A549 (cell line): ENCODE results near the gene UBAP2. TPM values are rescaled to one million over a fixed set of nuclear protein-coding genes. Genes with fewer than 3 reads are reported as not detected.

Experiments used
- ATAC-seq, 2 experiments: fragments of 200-7000 bp in 1 of 2; fragments of >200 bp in 1 of 2; cut with Nextera tagmentation in 1 of 2; cut with Tn5 transposase in 1 of 2; 3 replicates each; pipeline versions ENCODE4 v1.8.0 to v1.9.1; 2018 to 2020; ENCODE audit warnings: mild to moderate bottlenecking in 1 of 2, moderate library complexity in 1 of 2
- CTCF ChIA-PET: fragments of 300-600 bp; sonication (Branson Sonifier 250); formaldehyde crosslinking; extraction: SDS; loops from one replicate; lab custom pipeline; 2021; ENCODE audit warnings: antibody characterized with exemption, inconsistent platforms; lab: Yijun Ruan, JAX
- POLR2A ChIA-PET: fragments of 350-600 bp; formaldehyde crosslinking; extraction: SDS; loops from one replicate; lab custom pipeline; 2021; ENCODE audit warnings: antibody characterized with exemption, inconsistent platforms; lab: Yijun Ruan, JAX
- DNase-seq, 2 experiments: peaks; one replicate each; pipeline versions ENCODE4 v3.0.0 to v3.0.0-alpha.2; 2011 to 2016; ENCODE audit warnings: low read depth in 1 of 2, low spot score in 1 of 2
- FAIRE-seq: peaks from 2 replicates; lab custom pipeline; 2011; peaks lifted over from hg19 to GRCh38; lab: Jason Lieb, UNC
- H3K27ac ChIP-seq, 2 experiments: fragments of >200 bp; sonication (Bioruptor Twin); formaldehyde crosslinking; 3 replicates each; pipeline ENCODE4 v1.5.1; 2016 to 2017
- H3K4me1 ChIP-seq: fragments of >200 bp; sonication (Bioruptor Twin); formaldehyde crosslinking; 3 replicates; pipeline ENCODE4 v1.6.1; 2016
- H3K4me2 ChIP-seq: fragments of >200 bp; sonication (Bioruptor Twin); formaldehyde crosslinking; 3 replicates; pipeline ENCODE4 v1.6.1; 2016
- H3K4me3 ChIP-seq: fragments of >200 bp; sonication (Bioruptor Twin); formaldehyde crosslinking; 3 replicates; pipeline ENCODE4 v1.5.1; 2016
- H3K9me3 ChIP-seq: fragments of >200 bp; sonication (Bioruptor Twin); formaldehyde crosslinking; 3 replicates; pipeline ENCODE4 v1.6.1; 2016
- CBX2 ChIP-seq: fragments of 200-600 bp; sonication (generic); IDR thresholded peaks from 2 replicates; pipeline ENCODE4 v1.6.1; 2016; ENCODE audit warnings: low read depth, mild to moderate bottlenecking, borderline replicate concordance
- CEBPB ChIP-seq, 2 experiments: fragments of >200 bp in 1 of 2; sonication (Bioruptor Twin) in 1 of 2; formaldehyde crosslinking in 1 of 2; IDR thresholded peaks; 2 replicates each; pipeline ENCODE4 v1.6.1; 2012 to 2016
- EHF ChIP-seq: fragments of 250-450 bp; sonication (Bioruptor Pico); IDR thresholded peaks from 2 replicates; pipeline ENCODE4 v1.5.0; 2020; ENCODE audit warnings: mild to moderate bottlenecking
- EP300 ChIP-seq, 2 experiments: fragments of >200 bp; sonication (Bioruptor Twin); formaldehyde crosslinking; IDR thresholded peaks; 2 replicates in 1 of 2; 3 replicates in 1 of 2; pipeline ENCODE4 v1.6.1; 2016 to 2017
- FOSL2 ChIP-seq, 2 experiments: fragments of 450-650 bp in 1 of 2; fragments of >200 bp in 1 of 2; sonication (Bioruptor Twin) in 1 of 2; formaldehyde crosslinking; IDR thresholded peaks; 2 replicates each; pipeline versions ENCODE4 v1.5.0 to v1.6.1; 2016 to 2020; ENCODE audit warnings: mild to moderate bottlenecking in 1 of 2, moderate library complexity in 1 of 2
- FOXS1 ChIP-seq: fragments of 250-450 bp; sonication (Bioruptor Pico); IDR thresholded peaks from 2 replicates; pipeline ENCODE4 v1.5.0; 2020; ENCODE audit warnings: mild to moderate bottlenecking, moderate library complexity
- GATA3 ChIP-seq: IDR thresholded peaks from 2 replicates; pipeline ENCODE4 v1.6.1; 2012; ENCODE audit warnings: borderline replicate concordance
- HDAC2 ChIP-seq: fragments of 200-600 bp; sonication (generic); IDR thresholded peaks from 2 replicates; pipeline ENCODE4 v1.6.1; 2016
- HOXA7 ChIP-seq: fragments of 250-450 bp; sonication (Bioruptor Pico); IDR thresholded peaks from 2 replicates; pipeline ENCODE4 v1.5.0; 2020; ENCODE audit warnings: mild to moderate bottlenecking, moderate library complexity
- JUNB ChIP-seq: fragments of >200 bp; sonication (Bioruptor Twin); formaldehyde crosslinking; IDR thresholded peaks from 2 replicates; pipeline ENCODE4 v1.6.1; 2016
- MAFK ChIP-seq: fragments of 450-650 bp; IDR thresholded peaks from 2 replicates; pipeline ENCODE4 v1.6.1; 2014; ENCODE audit not compliant: partially characterized antibody
- MAZ ChIP-seq: fragments of 150-350 bp; IDR thresholded peaks from 2 replicates; pipeline ENCODE4 v1.6.1; 2014; ENCODE audit warnings: antibody characterized with exemption, low read depth, low read length, borderline replicate concordance
- RARB ChIP-seq: fragments of 250-450 bp; sonication (Bioruptor Pico); IDR thresholded peaks from 2 replicates; pipeline ENCODE4 v1.8.0; 2021; ENCODE audit warnings: mild to moderate bottlenecking, moderate library complexity
- RNF2 ChIP-seq: fragments of 200-600 bp; sonication (generic); IDR thresholded peaks from 2 replicates; pipeline ENCODE4 v1.6.1; 2016; ENCODE audit warnings: low read depth, mild to moderate bottlenecking, antibody characterized with exemption, moderate library complexity, borderline replicate concordance
- SMC3 ChIP-seq: fragments of >200 bp; sonication (Bioruptor Twin); formaldehyde crosslinking; IDR thresholded peaks from 3 replicates; pipeline ENCODE4 v1.6.1; 2018; ENCODE audit warnings: inconsistent platforms
- SREBF2 ChIP-seq: fragments of 450-650 bp; IDR thresholded peaks from 2 replicates; pipeline ENCODE4 v1.6.1; 2014; ENCODE audit warnings: mild to moderate bottlenecking, moderate library complexity
- TFCP2L1 ChIP-seq: fragments of 250-450 bp; sonication (Bioruptor Pico); IDR thresholded peaks from 2 replicates; pipeline ENCODE4 v1.5.0; 2021; ENCODE audit warnings: mild to moderate bottlenecking
- ZC3H11A ChIP-seq: fragments of 450-650 bp; IDR thresholded peaks from 2 replicates; pipeline ENCODE4 v1.6.1; 2014; ENCODE audit warnings: antibody characterized with exemption, mild to moderate bottlenecking
- ZNF302 ChIP-seq: fragments of 250-450 bp; sonication (Bioruptor Pico); IDR thresholded peaks from 2 replicates; pipeline ENCODE4 v1.9.0; 2021; ENCODE audit warnings: inconsistent platforms, mild to moderate bottlenecking, moderate library complexity
- WGBS: methylation state at CpG from one replicate; pipeline ENCODE4 v1.1.6; 2017; ENCODE audit errors: missing lambda C conversion rate; 5-methylcytosine and 5-hydroxymethylcytosine counted together
- polyA plus RNA-seq, 4 experiments: library from polyadenylated mRNA; depleted of rRNA in 3 of 4; stranded (reverse); fragments of >200 nt; fragmentation: RNase III in 1 of 4; extraction: RNeasy Plus Mini Kit Qiagen cat#74134 plus additional on column Dnase treatment in 1 of 4; gene quantifications; 2 replicates in 3 of 4; 3 replicates in 1 of 4; pipeline ENCODE4 v1.2.3, GENCODE V29; 2011 to 2017
- TF ChIP-seq, protein P1 (sequence below): fragments of 200-600 bp; sonication (generic); IDR thresholded peaks from 2 replicates; pipeline ENCODE4 v1.6.1; 2016; ENCODE audit warnings: antibody characterized with exemption, mild to moderate bottlenecking, moderate library complexity
- TF ChIP-seq, protein P2 (sequence below): fragments of 250-450 bp; sonication (Bioruptor Pico); IDR thresholded peaks from 2 replicates; pipeline ENCODE4 v1.5.0; 2020; ENCODE audit warnings: low read depth, mild to moderate bottlenecking, moderate library complexity
- TF ChIP-seq, protein P3 (sequence below): fragments of 150-350 bp; IDR thresholded peaks from 2 replicates; pipeline ENCODE4 v1.6.1; 2014; ENCODE audit warnings: low read depth, mild to moderate bottlenecking, low read length
- TF ChIP-seq, protein P4 (sequence below): fragments of >200 bp; sonication (Bioruptor Twin); formaldehyde crosslinking; IDR thresholded peaks from 2 replicates; pipeline ENCODE4 v1.6.1; 2016
- TF ChIP-seq, protein P5 (sequence below): fragments of >200 bp; sonication (Bioruptor Twin); formaldehyde crosslinking; IDR thresholded peaks from 3 replicates; pipeline ENCODE4 v1.5.1; 2016
- TF ChIP-seq, protein P6 (sequence below): IDR thresholded peaks from 2 replicates; pipeline ENCODE4 v1.6.1; 2012

UBAP2 gene
- polyA plus RNA-seq, 2 of the 4 experiments (the other 2 are of a cell fraction): 25.0 to 29.5 TPM

DNA sequence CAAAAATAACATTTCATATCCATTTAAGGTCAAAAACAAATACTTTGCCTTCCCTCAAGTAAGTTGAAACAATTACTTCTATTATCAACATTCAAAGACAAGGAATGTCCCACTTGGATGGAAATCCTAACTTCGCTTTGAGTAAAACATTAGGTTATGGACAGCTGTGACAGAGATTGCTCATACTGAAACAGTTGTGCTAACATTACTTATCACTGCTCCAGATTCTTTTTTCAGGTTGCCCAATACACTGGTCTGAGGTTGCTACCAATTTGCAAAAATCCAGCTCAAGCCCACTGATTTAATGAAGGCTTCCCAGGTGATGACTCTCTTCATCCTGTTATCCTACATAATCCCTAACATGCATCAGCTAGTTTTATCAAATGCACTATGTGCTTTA, 98.3 kb downstream of the UBAP2 start:
- WGBS: 90% methylated on average over 1 of the region's 1 CpG
- Histone ChIP-seq H3K4me1 (peaks cover 28% of the 10 kb centered on the region), H3K9me3 (no peaks in the 10 kb centered on the region), H3K27ac (no peak overlapping the region), H3K4me2 (no peak overlapping the region), H3K4me3 (no peak overlapping the region)
- ATAC-seq: no peak
- TF ChIP-seq, protein P1, sequence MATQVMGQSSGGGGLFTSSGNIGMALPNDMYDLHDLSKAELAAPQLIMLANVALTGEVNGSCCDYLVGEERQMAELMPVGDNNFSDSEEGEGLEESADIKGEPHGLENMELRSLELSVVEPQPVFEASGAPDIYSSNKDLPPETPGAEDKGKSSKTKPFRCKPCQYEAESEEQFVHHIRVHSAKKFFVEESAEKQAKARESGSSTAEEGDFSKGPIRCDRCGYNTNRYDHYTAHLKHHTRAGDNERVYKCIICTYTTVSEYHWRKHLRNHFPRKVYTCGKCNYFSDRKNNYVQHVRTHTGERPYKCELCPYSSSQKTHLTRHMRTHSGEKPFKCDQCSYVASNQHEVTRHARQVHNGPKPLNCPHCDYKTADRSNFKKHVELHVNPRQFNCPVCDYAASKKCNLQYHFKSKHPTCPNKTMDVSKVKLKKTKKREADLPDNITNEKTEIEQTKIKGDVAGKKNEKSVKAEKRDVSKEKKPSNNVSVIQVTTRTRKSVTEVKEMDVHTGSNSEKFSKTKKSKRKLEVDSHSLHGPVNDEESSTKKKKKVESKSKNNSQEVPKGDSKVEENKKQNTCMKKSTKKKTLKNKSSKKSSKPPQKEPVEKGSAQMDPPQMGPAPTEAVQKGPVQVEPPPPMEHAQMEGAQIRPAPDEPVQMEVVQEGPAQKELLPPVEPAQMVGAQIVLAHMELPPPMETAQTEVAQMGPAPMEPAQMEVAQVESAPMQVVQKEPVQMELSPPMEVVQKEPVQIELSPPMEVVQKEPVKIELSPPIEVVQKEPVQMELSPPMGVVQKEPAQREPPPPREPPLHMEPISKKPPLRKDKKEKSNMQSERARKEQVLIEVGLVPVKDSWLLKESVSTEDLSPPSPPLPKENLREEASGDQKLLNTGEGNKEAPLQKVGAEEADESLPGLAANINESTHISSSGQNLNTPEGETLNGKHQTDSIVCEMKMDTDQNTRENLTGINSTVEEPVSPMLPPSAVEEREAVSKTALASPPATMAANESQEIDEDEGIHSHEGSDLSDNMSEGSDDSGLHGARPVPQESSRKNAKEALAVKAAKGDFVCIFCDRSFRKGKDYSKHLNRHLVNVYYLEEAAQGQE: no peak
- TF ChIP-seq, protein P2, sequence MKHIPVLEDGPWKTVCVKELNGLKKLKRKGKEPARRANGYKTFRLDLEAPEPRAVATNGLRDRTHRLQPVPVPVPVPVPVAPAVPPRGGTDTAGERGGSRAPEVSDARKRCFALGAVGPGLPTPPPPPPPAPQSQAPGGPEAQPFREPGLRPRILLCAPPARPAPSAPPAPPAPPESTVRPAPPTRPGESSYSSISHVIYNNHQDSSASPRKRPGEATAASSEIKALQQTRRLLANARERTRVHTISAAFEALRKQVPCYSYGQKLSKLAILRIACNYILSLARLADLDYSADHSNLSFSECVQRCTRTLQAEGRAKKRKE: no peak
- TF ChIP-seq HDAC2 (no peak), MAZ (no peak), HOXA7 (no peak), SMC3 (no peak)
- DNase-seq: no peak
- no peak for FAIRE-seq
- ChIA-PET POLR2A (no interaction called here), CTCF (interaction anchor here (0.6 to 1.5 kb wide), 2 partner anchors 25 to 54 kb away, joined by 3 to 6 read pairs; no protein-coding TSS in a partner anchor)

DNA sequence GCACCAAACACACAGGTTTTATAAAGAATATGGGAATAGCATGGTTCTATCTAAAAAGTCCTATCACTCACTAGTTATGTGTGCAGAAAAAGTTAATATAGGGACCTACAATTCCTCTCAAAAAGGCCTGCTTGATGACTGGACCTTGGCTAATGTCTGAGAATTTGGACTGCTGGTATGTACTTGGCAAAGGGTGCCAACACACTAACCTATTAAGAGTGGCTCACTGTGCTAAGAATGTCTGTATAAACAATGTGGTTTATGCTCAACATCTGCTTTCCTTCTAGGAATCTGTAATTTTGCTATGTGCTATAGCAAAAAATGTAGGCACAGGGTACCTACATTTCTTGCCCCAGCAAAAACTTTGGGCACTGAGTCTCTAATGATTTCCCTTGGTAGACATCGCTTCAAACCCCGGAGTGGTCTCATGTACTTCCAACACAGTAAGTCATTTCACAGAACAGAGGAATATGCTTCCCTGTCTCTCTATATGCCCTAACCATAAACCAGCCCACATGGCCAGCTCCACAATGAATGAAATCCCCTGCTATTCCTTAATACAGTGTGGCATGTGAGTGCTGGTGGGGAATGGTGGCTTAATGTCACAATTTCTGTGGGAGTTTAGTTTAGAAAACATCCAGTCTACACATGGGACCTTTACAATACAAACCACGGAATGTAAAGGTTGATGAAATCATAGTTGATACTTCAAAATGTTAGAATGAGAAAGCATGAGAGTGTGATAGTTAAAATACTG, 101.7 kb downstream of the UBAP2 start:
- WGBS: 67% methylated on average over 3 of the region's 3 CpGs
- peak overlapping the region; percentile 48 for H3K4me2 ChIP-seq
- peak in 1 of 2 experiments; percentile 69 for DNase-seq
- H3K4me3 ChIP-seq: no peak overlapping the region
- H3K4me1 ChIP-seq: peaks cover 46% of the 10 kb centered on the region
- FAIRE-seq: peak; percentile 68
- POLR2A ChIA-PET: interaction anchor here (0.5 to 1.5 kb wide), 2 partner anchors 101 to 129 kb away, joined by 3 to 4 read pairs; no protein-coding TSS in a partner anchor
- peak; percentile 80 to 86 for ATAC-seq
- H3K27ac ChIP-seq: peak overlapping the region; percentile 61 to 75; a peak in 5 of 6 replicates
- no peaks in the 10 kb centered on the region for H3K9me3 ChIP-seq
- CTCF ChIA-PET: interaction anchor here (0.6 to 1.1 kb wide), 2 partner anchors 14 to 1685 kb away, joined by 3 read pairs; no protein-coding TSS in a partner anchor
- TF ChIP-seq, protein P3, sequence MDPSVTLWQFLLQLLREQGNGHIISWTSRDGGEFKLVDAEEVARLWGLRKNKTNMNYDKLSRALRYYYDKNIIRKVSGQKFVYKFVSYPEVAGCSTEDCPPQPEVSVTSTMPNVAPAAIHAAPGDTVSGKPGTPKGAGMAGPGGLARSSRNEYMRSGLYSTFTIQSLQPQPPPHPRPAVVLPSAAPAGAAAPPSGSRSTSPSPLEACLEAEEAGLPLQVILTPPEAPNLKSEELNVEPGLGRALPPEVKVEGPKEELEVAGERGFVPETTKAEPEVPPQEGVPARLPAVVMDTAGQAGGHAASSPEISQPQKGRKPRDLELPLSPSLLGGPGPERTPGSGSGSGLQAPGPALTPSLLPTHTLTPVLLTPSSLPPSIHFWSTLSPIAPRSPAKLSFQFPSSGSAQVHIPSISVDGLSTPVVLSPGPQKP: no peak
- no peak for TF ChIP-seq RARB (CRISPR knock-in tag)
- no peak for TF ChIP-seq ZC3H11A
- no peak for TF ChIP-seq CBX2
- TF ChIP-seq CEBPB (IDR thresholded peaks at IDR 0.05): peak in 1 of 2 experiments; percentile 43; a peak in 1 of 4 replicates
- peak; percentile 28; the same call in 1 of the 2 replicates for TF ChIP-seq JUNB
- TF ChIP-seq SREBF2: no peak
- TF ChIP-seq FOSL2 (IDR thresholded peaks at IDR 0.05): 0 out of 2 replicates have a peak, but pooled peaks have one; percentile 32
- TF ChIP-seq FOSL2 (CRISPR knock-in tag; IDR thresholded peaks at IDR 0.05): peak; percentile 78
- TF ChIP-seq HOXA7: no peak
- no peak for TF ChIP-seq EHF (CRISPR knock-in tag)
- no peak for TF ChIP-seq TFCP2L1 (CRISPR knock-in tag)
- peak; percentile 65; the same call in 1 of the 2 replicates for TF ChIP-seq FOXS1 (CRISPR knock-in tag)
- TF ChIP-seq ZNF302 (CRISPR knock-in tag): no peak
- 0 out of 5 replicates have a peak, but pooled peaks have one; percentile 20 to 25 for TF ChIP-seq EP300 (IDR thresholded peaks at IDR 0.05)
- TF ChIP-seq, protein P4, sequence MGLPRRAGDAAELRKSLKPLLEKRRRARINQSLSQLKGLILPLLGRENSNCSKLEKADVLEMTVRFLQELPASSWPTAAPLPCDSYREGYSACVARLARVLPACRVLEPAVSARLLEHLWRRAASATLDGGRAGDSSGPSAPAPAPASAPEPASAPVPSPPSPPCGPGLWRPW: no peak
- TF ChIP-seq RNF2: no peak
- TF ChIP-seq, protein P5, sequence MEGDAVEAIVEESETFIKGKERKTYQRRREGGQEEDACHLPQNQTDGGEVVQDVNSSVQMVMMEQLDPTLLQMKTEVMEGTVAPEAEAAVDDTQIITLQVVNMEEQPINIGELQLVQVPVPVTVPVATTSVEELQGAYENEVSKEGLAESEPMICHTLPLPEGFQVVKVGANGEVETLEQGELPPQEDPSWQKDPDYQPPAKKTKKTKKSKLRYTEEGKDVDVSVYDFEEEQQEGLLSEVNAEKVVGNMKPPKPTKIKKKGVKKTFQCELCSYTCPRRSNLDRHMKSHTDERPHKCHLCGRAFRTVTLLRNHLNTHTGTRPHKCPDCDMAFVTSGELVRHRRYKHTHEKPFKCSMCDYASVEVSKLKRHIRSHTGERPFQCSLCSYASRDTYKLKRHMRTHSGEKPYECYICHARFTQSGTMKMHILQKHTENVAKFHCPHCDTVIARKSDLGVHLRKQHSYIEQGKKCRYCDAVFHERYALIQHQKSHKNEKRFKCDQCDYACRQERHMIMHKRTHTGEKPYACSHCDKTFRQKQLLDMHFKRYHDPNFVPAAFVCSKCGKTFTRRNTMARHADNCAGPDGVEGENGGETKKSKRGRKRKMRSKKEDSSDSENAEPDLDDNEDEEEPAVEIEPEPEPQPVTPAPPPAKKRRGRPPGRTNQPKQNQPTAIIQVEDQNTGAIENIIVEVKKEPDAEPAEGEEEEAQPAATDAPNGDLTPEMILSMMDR: no peak
- TF ChIP-seq GATA3: peak; percentile 73; the same call in 1 of the 2 replicates
- TF ChIP-seq, protein P6, sequence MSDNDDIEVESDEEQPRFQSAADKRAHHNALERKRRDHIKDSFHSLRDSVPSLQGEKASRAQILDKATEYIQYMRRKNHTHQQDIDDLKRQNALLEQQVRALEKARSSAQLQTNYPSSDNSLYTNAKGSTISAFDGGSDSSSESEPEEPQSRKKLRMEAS: peak; percentile 3; the same call in 1 of the 2 replicates
- TF ChIP-seq MAFK: no peak
